Esophagus squamous epithelium (tissue), 4 donors: Measurements from ENCODE around the gene BLVRA.

ENCODE experiments used
- CTCF ChIP-seq, 6 experiments: fragments of 450-650 bp in 4 of 6; fragments of 200-600 bp in 2 of 6; sonication (generic) in 2 of 6; IDR thresholded peaks; one replicate each; pipeline ENCODE4 v1.5.1; 2016 to 2019; ENCODE audit warnings: antibody characterized with exemption in 6 of 6, mild to moderate bottlenecking in 4 of 6, moderate library complexity in 4 of 6
- POLR2A ChIP-seq, 4 donors: fragments of 450-650 bp; IDR thresholded peaks; one replicate each; pipeline ENCODE4 v1.6.1; 2017; ENCODE audit warnings: antibody characterized with exemption in 4 of 4, mild to moderate bottlenecking in 4 of 4, moderate library complexity in 3 of 4

- TF ChIP-seq CTCF (IDR thresholded peaks at IDR 0.05) (no peak), POLR2A (IDR thresholded peaks at IDR 0.05) (no peak)
Observed at GRCh38 chr7:43766564-43766963, 8.1 kb downstream of the BLVRA start.
